Activated CD4-positive, CD25-positive, alpha-beta regulatory T cell treated with anti-CD3 and anti-CD28 coated beads, Interleukin-2, amount 50 U/mL, for 16 hours (primary cell): ENCODE data around the gene HMBS.
A peak's percentile ranks its signal among the peaks of the same experiment; 100 is the strongest.
"Not testable (repeated sequence)": the region's sequence is repeated elsewhere in the genome, so short reads cannot be mapped to it uniquely, and the experiment has no call there.

Source experiments
- DNase-seq: peaks from one replicate; pipeline ENCODE4 v3.0.0-alpha.2; 2020; ENCODE audit warnings: low read depth, low spot score

The HMBS gene

DNA sequence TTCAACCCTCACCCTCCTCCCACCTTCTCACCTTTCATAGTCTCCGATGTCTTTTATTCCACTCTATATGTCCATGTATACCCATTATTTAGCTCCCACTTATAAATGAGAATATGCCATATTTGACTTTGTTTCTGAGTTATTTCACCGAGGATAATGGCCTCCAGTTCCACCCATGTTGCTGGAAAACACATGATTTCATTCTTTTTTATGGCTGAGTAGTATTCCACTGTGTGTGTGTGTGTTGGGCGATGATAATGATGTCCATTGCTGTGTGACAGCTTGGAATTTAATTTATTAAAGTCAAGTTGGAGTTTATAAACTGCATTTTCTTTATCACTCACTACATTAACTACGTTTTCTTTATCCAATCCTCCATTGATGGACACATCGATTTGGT is 33.5 kb downstream of the HMBS start:
- DNase-seq: no peak

DNA sequence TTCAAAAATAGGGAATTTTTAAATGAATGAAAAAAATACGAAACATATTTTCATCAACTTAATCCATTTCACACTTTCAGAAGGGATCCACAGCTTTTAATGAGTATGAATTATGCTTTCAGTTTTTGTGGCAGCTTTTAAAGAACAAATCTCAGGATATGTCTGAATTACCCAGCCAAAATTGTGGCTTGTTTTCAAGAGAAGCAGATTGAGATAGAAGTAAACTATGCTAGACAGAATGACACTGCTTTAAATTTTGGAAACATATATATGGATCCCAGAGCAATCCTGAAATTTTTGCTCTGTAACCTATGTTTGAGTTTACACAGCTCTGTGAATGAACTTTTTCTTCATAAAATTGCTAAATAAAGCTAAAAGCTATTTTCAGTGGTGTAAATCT is 34.3 kb downstream of the HMBS start:
- no peak for DNase-seq

DNA sequence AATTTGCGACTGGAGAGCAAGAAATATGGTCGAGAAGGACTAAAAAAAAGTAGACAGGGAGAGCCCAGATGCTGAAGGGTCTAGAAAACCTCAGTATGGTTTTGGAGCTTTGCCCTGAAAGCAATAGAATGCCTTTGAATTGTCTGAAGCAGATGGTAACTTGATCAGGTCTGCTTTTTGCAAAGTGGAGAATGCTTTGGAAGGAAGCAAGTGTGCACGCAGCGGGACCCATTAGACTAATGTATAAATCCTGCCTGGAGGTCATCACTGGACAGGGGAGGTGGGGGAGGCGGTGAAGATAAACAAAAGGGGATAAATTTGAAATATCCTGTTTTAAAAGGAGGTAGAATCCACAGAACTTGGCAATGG is 35.9 kb downstream of the HMBS start:
- no peak for DNase-seq

DNA sequence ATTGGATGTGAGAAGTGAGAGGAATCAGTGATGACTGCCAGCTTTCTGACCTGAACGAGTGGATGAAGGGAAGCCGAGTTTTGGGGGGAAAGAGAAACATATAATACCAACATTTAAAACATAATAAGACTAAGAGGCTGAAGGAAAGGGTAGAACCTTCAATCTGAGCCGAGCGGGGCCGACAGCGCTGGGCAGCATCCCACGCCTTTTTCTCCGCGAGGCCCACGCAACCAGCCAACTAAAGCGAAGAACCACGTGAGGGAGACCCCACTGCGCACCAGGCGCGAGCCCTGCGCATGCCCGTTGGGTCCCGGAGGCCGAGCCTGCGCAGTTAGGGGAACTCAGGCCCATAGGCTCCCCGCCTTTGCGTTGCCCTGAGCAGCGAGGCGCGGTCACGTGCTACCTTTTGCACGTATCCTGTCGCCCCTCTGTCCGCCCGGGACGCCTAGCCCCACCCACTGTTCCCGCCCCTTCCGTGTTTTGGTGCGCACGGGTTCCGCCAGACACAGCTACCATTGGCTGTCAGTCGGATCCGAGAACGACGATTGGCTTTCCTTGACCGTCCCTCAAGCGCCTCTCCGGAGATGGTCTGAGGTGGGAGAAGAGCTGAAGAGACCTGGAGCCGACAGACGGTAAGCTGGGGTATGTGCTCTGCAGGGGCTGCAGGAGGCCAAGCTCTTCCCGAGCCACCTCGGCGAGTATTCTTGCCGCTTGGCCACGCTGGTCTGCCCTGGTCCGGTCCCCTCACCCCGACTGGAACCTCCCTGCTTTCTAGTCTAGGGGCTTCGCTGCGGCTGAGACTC is 36.5 kb downstream of the HMBS start, which contains the start of gene HINFP:
TSS of gene HINFP (plus strand) at position 573 of the 803 bp plus-strand sequence. CDS start 5,365 bp downstream, outside the sequence.
- DNase-seq: peak; percentile 100

- no peak for DNase-seq
These were observed 37.1 kb downstream of the HMBS start for GRCh38 chr11:119121811-119122124.

DNA sequence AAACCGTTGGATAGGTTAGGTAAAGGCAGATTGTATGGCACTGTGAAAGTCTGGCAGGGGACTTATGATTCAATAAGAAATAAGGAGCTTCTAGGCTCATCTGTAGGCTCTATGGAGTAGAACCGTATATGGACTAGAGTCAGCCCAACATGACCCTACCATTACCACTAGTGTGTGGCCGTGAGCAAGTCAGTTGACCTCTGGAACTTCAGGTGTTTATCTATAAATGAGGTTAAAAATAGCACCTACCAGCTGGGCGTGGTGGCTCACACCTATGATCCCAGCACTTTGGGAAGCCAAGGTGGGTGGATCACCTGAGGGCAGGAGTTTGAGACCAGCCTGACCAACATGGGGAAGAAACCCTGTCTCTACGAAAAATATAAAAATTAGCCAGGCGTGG is 41.1 kb downstream of the HMBS start:
- DNase-seq: no peak

DNA sequence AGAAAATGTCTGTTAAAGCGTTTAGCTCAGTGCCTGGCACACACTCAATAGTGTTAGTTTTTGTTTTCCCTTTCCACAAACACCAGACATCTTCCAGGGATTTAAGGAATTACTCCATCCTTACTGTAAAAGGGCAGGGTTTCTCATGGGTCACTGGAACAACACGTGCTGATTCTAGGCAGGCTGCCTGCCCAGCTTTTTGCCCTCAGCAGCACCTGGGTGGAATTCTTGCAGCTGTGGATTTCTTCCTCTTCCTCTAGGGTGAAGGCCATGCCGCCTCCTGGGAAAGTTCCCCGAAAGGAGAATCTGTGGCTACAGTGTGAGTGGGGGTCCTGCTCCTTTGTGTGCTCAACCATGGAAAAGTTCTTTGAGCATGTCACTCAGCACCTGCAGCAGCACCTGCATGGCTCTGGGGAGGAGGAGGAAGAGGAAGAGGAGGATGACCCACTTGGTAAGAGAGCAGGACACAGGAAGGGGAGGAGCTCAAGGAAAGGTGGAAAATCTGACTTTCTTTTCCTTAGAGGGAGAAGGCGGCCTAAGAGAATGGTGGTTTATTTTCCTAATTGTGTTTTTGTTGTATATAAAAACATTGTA is 42.1 kb downstream of the HMBS start:
- DNase-seq: no peak

- no peak for DNase-seq
These were observed 46.0 kb downstream of the HMBS start for GRCh38 chr11:119130662-119131061.

GRCh38 chr11:119134389-119134978 is 49.8 kb downstream of the HMBS start:
- DNase-seq: no peak

- DNase-seq: not testable (repeated sequence)
These were observed 54.6 kb downstream of the HMBS start for GRCh38 chr11:119139276-119139675.
